ENCODE results near the gene MTMR4.
A peak's percentile ranks its signal among the peaks of the same experiment; 100 is the strongest.
"Not testable (repeated sequence)": the region's sequence is repeated elsewhere in the genome, so short reads cannot be mapped to it uniquely, and the experiment has no call there.

Gene MTMR4

GRCh38 chr17:58491510-58492045 lies 22.9 kb downstream of the MTMR4 start:
- DNase-seq: no peak

- DNase-seq: no peak
These were observed 26.0 kb downstream of the MTMR4 start for GRCh38 chr17:58488428-58488890.

GRCh38 chr17:58487589-58488427 lies 26.6 kb downstream of the MTMR4 start, which contains the start of gene HSF5:
TSS of gene HSF5 (minus strand) at chr17:58488408. CDS start at chr17:58488274, 134 bp downstream.
- no peak for DNase-seq

- no peak for DNase-seq
These were observed 29.8 kb downstream of the MTMR4 start for GRCh38 chr17:58484600-58484999.

- not testable (repeated sequence) for DNase-seq
These were observed 32.6 kb downstream of the MTMR4 start for GRCh38 chr17:58481798-58482197.

GRCh38 chr17:58480090-58480489 lies 34.3 kb downstream of the MTMR4 start:
- no peak for DNase-seq

- DNase-seq: no peak
These were observed 37.6 kb downstream of the MTMR4 start for GRCh38 chr17:58476812-58477211.

GRCh38 chr17:58475985-58476384 lies 38.5 kb downstream of the MTMR4 start:
- DNase-seq: no peak

- DNase-seq: no peak
These were observed 44.1 kb downstream of the MTMR4 start for GRCh38 chr17:58470356-58470755.

GRCh38 chr17:58468944-58469343 lies 45.5 kb downstream of the MTMR4 start:
- DNase-seq: no peak

GRCh38 chr17:58455491-58455890 lies 58.9 kb downstream of the MTMR4 start:
- DNase-seq: no peak

GRCh38 chr17:58452738-58453137 lies 61.7 kb downstream of the MTMR4 start:
- DNase-seq: no peak

GRCh38 chr17:58447039-58447975 lies 67.1 kb downstream of the MTMR4 start:
- peak; percentile 71 for DNase-seq

GRCh38 chr17:58446086-58446485 lies 68.4 kb downstream of the MTMR4 start:
- DNase-seq: no peak

All from NCI-H1105 treated with DMSO at 0.1 percent for 48 hours (cell line).